ENCODE measurements around the gene LRMDA.

DNA sequence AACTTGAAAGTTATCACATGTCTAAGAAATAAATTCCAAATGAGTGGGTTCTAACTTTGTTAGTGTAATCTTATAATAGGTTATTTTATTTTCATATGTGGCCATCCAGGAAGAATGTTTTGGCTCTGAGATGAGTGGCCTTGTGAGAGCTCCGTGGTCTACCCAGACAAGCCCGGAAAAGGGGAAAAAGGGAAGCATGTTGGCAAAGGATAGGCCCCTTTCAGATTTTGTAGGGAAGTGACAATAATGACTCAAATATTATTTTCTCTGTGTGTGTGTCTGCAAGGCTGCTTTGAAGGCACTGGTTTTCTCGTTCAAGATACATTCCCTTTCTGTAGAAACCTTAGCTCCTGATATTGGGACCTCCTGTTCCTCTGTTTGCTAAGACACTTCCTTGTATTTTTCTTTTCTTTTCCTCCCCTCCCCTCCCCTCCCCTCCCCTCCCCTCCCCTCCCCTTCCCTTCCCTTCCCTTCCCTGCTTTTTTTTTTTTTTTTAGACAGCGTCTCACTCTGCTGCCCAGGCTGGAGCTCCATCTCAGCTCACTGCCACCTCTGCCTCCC lies 240.8 kb downstream of the LRMDA start:
- TF ChIP-seq, protein P1, sequence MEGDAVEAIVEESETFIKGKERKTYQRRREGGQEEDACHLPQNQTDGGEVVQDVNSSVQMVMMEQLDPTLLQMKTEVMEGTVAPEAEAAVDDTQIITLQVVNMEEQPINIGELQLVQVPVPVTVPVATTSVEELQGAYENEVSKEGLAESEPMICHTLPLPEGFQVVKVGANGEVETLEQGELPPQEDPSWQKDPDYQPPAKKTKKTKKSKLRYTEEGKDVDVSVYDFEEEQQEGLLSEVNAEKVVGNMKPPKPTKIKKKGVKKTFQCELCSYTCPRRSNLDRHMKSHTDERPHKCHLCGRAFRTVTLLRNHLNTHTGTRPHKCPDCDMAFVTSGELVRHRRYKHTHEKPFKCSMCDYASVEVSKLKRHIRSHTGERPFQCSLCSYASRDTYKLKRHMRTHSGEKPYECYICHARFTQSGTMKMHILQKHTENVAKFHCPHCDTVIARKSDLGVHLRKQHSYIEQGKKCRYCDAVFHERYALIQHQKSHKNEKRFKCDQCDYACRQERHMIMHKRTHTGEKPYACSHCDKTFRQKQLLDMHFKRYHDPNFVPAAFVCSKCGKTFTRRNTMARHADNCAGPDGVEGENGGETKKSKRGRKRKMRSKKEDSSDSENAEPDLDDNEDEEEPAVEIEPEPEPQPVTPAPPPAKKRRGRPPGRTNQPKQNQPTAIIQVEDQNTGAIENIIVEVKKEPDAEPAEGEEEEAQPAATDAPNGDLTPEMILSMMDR (IDR thresholded peaks at IDR 0.05), result no peak
- TF ChIP-seq POLR2A (IDR thresholded peaks at IDR 0.05) (no peak), EP300 (IDR thresholded peaks at IDR 0.05) (no peak)

Data from tibial nerve (tissue), 4 donors.